ENCODE results near the gene NXNL1.
"Not testable (repeated sequence)": the region's sequence is repeated elsewhere in the genome, so short reads cannot be mapped to it uniquely, and the experiment has no call there.

The NXNL1 gene

GRCh38 chr19:17460372-17461230, at the start of gene NXNL1:
Gene NXNL1, minus strand, starts transcription at chr19:17460926. Its CDS starts 57 bp downstream, at chr19:17460869.
- DNase-seq (ENCODE audit: low spot score): no peak

GRCh38 chr19:17508558-17508933, 47.8 kb upstream of the NXNL1 start:
- not testable (repeated sequence) for DNase-seq (ENCODE audit: low spot score)

GRCh38 chr19:17506745-17507144, 46.0 kb upstream of the NXNL1 start:
- no peak for DNase-seq (ENCODE audit: low spot score)

- no peak for DNase-seq (ENCODE audit: low spot score)
Measured at GRCh38 chr19:17505223-17505622, 44.5 kb upstream of the NXNL1 start.

- no peak for DNase-seq (ENCODE audit: low spot score)
Measured at GRCh38 chr19:17504456-17504855, 43.7 kb upstream of the NXNL1 start.

- DNase-seq (ENCODE audit: low spot score): no peak
Measured at GRCh38 chr19:17504030-17504429, 43.3 kb upstream of the NXNL1 start.

GRCh38 chr19:17503240-17503639, 42.5 kb upstream of the NXNL1 start:
- DNase-seq (ENCODE audit: low spot score): no peak

GRCh38 chr19:17500447-17501198, 39.9 kb upstream of the NXNL1 start:
- DNase-seq (ENCODE audit: low spot score): no peak

- no peak for DNase-seq (ENCODE audit: low spot score)
Measured at GRCh38 chr19:17499648-17500446, 39.1 kb upstream of the NXNL1 start.

- not testable (repeated sequence) for DNase-seq (ENCODE audit: low spot score)
Measured at GRCh38 chr19:17499025-17499424, 38.3 kb upstream of the NXNL1 start.

GRCh38 chr19:17497149-17497798, 36.5 kb upstream of the NXNL1 start:
- DNase-seq (ENCODE audit: low spot score): no peak

- DNase-seq (ENCODE audit: low spot score): peak; percentile 76
Measured at GRCh38 chr19:17496337-17496997, 35.7 kb upstream of the NXNL1 start.

- DNase-seq (ENCODE audit: low spot score): no peak
Measured at GRCh38 chr19:17495639-17496296, 35.0 kb upstream of the NXNL1 start.

GRCh38 chr19:17491287-17491686, 30.6 kb upstream of the NXNL1 start:
- DNase-seq (ENCODE audit: low spot score): no peak

- peak; percentile 30 for DNase-seq (ENCODE audit: low spot score)
Measured at GRCh38 chr19:17490411-17490810, 29.7 kb upstream of the NXNL1 start.

GRCh38 chr19:17489392-17490030, 28.8 kb upstream of the NXNL1 start:
- no peak for DNase-seq (ENCODE audit: low spot score)

GRCh38 chr19:17488593-17489391, 28.1 kb upstream of the NXNL1 start:
- DNase-seq (ENCODE audit: low spot score): peak; percentile 78

GRCh38 chr19:17487284-17488121, 26.8 kb upstream of the NXNL1 start:
- DNase-seq (ENCODE audit: low spot score): no peak

Measured in CD4-positive, alpha-beta T cell treated with Interleukin-15 for 4 hours (primary cell).